ENCODE measurements around the gene C1QTNF7. TPM values are rescaled to one million over a fixed set of nuclear protein-coding genes. Genes with fewer than 3 reads are reported as not detected.

The C1QTNF7 gene
- total RNA-seq, 2 donors from 2014 or later = 4.4 to 13.8 TPM

DNA sequence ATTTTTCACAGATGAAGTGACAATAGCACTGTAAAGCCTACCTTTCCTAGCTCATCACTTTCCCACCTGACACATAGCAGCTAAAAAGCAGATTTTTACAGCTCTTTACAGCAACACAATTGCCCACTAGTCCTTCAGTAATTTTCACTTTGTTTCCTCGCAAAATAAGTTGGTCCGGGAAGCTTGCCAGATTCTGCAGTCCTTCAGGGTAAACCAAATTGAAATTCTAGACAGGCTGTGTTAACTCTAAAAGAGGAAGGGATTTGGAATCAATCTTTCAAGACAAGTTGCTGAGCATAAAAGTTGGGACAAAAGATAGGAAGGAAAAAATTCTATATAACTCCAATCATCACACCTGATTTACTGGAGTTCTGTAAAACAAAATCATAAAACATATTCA lies 8.7 kb downstream of the C1QTNF7 start:
- no peak for ATAC-seq
- Histone ChIP-seq H3K27me3 (no peaks in the 10 kb centered on the region), H3K36me3 (replicated peaks in 1 of 2; ENCODE audit: insufficient read depth in 1 of 2, low read depth in 2 of 2) (no peaks in the 10 kb centered on the region), H3K9me3 (no peaks in the 10 kb centered on the region), H3K4me1 (no peaks in the 10 kb centered on the region), H3K27ac (no peak overlapping the region), H3K4me3 (no peak overlapping the region)
- intact Hi-C loops (cut with DNase I) = no loop called here
- WGBS, 2 donors = 3 to 15% methylated on average over 2 of the region's 2 CpGs
- peak in 1 of 4 donors; percentile 16 for DNase-seq
- TF ChIP-seq, protein P1, sequence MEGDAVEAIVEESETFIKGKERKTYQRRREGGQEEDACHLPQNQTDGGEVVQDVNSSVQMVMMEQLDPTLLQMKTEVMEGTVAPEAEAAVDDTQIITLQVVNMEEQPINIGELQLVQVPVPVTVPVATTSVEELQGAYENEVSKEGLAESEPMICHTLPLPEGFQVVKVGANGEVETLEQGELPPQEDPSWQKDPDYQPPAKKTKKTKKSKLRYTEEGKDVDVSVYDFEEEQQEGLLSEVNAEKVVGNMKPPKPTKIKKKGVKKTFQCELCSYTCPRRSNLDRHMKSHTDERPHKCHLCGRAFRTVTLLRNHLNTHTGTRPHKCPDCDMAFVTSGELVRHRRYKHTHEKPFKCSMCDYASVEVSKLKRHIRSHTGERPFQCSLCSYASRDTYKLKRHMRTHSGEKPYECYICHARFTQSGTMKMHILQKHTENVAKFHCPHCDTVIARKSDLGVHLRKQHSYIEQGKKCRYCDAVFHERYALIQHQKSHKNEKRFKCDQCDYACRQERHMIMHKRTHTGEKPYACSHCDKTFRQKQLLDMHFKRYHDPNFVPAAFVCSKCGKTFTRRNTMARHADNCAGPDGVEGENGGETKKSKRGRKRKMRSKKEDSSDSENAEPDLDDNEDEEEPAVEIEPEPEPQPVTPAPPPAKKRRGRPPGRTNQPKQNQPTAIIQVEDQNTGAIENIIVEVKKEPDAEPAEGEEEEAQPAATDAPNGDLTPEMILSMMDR (IDR thresholded peaks at IDR 0.05) = no peak
- no peak for TF ChIP-seq POLR2A (IDR thresholded peaks at IDR 0.05)

DNA sequence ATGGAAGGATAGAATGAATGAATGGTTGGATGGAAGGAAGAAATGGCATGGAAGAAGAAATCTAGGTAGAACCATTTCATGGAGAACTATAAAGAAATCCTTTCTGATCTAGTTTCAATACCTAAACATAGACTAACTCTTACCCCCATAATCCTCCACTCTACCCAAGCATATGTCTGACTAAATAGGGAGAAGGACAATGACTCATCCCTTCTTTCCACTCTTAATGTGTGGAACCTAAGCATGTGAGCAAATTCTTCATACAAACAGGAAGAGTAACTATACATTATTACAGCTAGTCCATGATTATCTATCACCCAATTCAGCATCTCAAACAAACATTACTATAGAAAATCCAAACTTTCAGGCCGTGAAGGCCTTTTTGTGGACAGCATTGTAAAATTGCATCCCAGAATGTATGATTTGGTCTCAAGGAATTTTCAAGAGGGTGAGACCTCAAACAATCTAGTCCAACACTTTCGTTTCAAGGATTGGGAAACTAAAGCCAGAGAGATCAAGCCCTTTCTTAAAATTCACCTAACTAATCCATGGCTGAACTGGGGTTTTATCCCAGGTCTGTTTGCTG lies 11.2 kb downstream of the C1QTNF7 start:
- H3K27me3 ChIP-seq = no peaks in the 10 kb centered on the region
- no peaks in the 10 kb centered on the region for H3K36me3 ChIP-seq (replicated peaks in 1 of 2; ENCODE audit: insufficient read depth in 1 of 2, low read depth in 2 of 2)
- intact Hi-C loops (cut with DNase I) = no loop called here
- no peaks in the 10 kb centered on the region for H3K9me3 ChIP-seq
- no peak for TF ChIP-seq POLR2A (IDR thresholded peaks at IDR 0.05)
- TF ChIP-seq, protein P1 (IDR thresholded peaks at IDR 0.05) = no peak
- ATAC-seq (no peak), DNase-seq (no peak)
- no peaks in the 10 kb centered on the region for H3K4me1 ChIP-seq
- 59 to 69% methylated on average over 2 of the region's 2 CpGs for WGBS, 2 donors
- H3K27ac ChIP-seq = no peak overlapping the region
- no peak overlapping the region for H3K4me3 ChIP-seq

DNA sequence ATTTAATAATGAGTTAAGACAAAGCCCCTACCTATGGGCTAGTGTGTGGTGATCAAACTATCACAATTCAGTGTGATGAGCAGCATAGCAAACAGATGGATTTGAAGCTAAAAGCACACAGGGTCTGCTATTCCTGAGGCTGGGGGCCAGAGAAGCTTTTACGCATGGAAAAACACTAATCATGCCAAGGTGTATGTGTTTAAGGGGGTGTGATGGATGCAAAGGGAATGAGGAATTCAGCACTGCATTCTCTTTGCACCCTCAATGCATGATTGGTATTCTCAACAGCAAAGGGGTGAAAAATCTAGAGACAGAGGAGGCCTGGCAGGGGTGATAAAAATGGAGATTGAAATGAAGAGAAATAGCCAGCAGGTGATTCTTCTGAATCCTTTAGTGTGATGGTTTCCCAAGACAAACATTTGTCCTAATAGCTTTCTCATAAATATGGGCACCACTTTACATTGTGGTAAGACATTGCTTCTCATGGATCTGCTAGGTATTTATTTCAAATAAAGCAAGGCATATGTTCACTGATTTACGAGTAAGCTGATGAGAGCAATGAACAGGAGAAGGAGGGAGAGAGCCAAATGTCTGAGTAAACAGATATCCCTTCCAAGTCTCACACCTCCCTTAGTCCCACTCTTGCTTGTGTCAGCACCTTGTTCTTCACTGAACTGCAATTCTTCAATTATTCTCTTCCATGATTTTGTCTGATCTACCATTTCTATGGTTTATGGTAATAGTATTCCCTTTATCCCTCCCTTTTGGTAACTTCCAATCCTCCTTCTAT lies 15.7 kb downstream of the C1QTNF7 start:
- intact Hi-C loops (cut with DNase I) = no loop called here
- H3K27ac ChIP-seq = no peak overlapping the region
- no peaks in the 10 kb centered on the region for H3K4me1 ChIP-seq
- no peaks in the 10 kb centered on the region for H3K27me3 ChIP-seq
- H3K36me3 ChIP-seq (replicated peaks in 1 of 2; ENCODE audit: insufficient read depth in 1 of 2, low read depth in 2 of 2) = no peaks in the 10 kb centered on the region
- H3K4me3 ChIP-seq = no peak overlapping the region
- DNase-seq (no peak), ATAC-seq (no peak)
- WGBS, 2 donors = 70 to 81% methylated on average over 2 of the region's 2 CpGs
- no peak for TF ChIP-seq POLR2A (IDR thresholded peaks at IDR 0.05)
- TF ChIP-seq, protein P1 (IDR thresholded peaks at IDR 0.05) = no peak
- H3K9me3 ChIP-seq = no peaks in the 10 kb centered on the region

DNA sequence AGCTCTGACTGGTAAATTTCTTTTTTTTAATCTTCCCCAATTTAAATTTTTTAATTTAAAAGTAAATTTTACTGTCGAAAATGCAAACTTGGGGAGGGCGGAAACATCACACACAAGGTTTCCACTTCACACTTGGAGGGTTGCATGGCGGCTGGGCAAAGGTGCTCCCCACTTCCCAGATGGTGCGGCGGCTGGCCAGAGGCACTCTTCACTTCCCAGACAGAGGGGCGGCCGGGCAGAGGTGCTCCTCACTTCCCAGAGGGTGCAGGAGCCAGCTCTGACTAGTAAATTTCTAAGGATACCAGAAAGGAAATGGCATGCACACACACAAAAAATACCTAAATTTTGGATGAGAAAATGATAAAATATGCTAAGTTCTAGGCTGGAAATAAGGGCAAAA lies 16.4 kb downstream of the C1QTNF7 start:
- 74 to 87% methylated on average over 7 of the region's 7 CpGs for WGBS, 2 donors
- no peak for ATAC-seq
- no peak for DNase-seq
- intact Hi-C loops (cut with DNase I) = no loop called here
- Histone ChIP-seq H3K9me3 (no peaks in the 10 kb centered on the region), H3K36me3 (replicated peaks in 1 of 2; ENCODE audit: insufficient read depth in 1 of 2, low read depth in 2 of 2) (no peaks in the 10 kb centered on the region), H3K4me3 (no peak overlapping the region), H3K27ac (no peak overlapping the region), H3K4me1 (no peaks in the 10 kb centered on the region), H3K27me3 (no peaks in the 10 kb centered on the region)
- TF ChIP-seq, protein P1 (IDR thresholded peaks at IDR 0.05) = no peak
- no peak for TF ChIP-seq POLR2A (IDR thresholded peaks at IDR 0.05)

Measured in body of pancreas (tissue), 4 donors.